GM13977 (cell line): ENCODE measurements around the gene PTPRO.

Source experiments
- DNase-seq: peaks from one replicate; pipeline ENCODE4 v3.0.0; 2012; ENCODE audit warnings: low spot score
- in situ Hi-C: fragments of 300-500 bp; cut with MboI; formaldehyde crosslinking; loops from one replicate; pipeline ENCODE4 v1.12.0; 2022; ENCODE audit warnings: low sequenced_read_pairs, low pct_unique_long_range_greater_than_20kb, mixed read lengths, inconsistent platforms; ENCODE audit not compliant: unreplicated experiment
- TF ChIP-seq, protein P1 (sequence below): IDR thresholded peaks from 2 replicates; pipeline ENCODE4 v1.5.1; 2012; ENCODE audit warnings: mild to moderate bottlenecking, control low read depth; ENCODE audit not compliant: insufficient read depth; ENCODE audit errors: extremely low read depth, missing control alignments

Gene PTPRO

DNA sequence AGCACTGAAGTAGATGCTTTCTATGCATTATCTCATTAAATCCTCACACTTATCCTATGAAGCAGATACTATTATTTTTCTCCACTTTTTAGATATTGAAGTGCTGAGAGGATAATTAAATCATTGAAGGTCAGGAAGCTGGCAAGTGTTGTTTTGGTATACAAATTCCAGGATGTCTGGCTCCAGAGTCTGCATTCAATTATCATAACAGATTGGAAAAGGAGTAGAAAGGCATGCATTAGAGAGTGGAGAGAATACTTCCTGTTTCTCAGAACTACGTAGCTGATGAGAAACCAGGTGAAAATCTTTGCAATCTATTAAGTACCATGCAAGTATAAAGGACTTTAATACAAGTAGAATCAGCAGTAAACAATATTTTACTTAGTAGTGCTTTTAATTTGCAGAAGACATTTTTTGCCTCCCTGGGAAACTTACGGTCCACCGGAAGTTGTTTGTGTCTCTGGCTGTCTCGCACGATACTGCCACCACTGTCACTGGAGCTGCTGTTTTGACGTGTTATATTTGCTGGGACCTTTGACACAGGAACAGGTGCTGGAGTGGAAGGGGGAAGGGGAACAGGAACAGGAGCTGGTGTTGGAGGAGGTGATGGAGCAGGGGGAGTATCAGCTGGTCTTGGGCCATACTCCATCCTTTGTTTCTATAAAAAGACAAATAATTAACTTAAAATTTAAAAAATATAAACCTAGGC is 308.9 kb downstream of the PTPRO start:
- in situ Hi-C loops = no loop called here
- DNase-seq = no peak
- TF ChIP-seq, protein P1, sequence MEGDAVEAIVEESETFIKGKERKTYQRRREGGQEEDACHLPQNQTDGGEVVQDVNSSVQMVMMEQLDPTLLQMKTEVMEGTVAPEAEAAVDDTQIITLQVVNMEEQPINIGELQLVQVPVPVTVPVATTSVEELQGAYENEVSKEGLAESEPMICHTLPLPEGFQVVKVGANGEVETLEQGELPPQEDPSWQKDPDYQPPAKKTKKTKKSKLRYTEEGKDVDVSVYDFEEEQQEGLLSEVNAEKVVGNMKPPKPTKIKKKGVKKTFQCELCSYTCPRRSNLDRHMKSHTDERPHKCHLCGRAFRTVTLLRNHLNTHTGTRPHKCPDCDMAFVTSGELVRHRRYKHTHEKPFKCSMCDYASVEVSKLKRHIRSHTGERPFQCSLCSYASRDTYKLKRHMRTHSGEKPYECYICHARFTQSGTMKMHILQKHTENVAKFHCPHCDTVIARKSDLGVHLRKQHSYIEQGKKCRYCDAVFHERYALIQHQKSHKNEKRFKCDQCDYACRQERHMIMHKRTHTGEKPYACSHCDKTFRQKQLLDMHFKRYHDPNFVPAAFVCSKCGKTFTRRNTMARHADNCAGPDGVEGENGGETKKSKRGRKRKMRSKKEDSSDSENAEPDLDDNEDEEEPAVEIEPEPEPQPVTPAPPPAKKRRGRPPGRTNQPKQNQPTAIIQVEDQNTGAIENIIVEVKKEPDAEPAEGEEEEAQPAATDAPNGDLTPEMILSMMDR = no peak

DNA sequence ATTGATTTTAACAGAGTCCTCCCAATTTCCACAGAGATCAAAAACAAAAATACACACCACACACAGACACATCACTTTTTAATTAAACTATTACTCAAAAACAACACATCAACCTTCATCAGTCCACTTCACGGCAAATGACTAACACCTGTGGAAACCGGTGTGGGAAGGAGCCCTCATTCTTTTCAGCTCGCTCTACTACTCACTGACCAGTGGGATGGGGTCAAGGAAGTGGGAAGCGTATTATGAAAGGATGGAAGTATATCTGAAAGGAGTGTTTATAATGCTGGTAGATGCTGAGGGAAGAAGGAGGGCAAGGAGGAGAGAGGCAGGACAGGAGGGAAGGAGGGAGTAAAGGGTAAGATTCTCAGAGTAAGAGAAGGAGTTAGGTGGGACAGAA is 310.4 kb downstream of the PTPRO start:
- no peak for DNase-seq
- TF ChIP-seq, protein P1 = no peak
- in situ Hi-C loops = no loop called here

DNA sequence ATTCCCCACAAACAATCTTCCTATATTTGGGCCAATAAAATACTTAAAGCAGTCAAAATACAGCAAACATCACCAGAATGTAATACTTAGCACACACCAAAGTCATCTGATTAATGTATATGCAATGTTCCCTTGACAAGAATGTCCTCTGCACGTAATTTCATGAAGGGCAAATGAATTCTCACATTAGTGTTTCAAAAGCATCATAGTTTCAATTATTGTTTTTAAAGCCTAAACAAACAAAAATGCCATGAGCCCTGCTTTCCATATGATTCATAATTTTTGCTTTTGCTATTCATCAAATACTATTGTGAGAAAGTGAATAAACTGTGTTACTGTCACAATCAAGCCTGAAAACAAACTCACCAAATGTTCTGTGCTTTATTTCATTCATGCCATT is 310.9 kb downstream of the PTPRO start:
- DNase-seq = no peak
- TF ChIP-seq, protein P1 = no peak
- in situ Hi-C loops = no loop called here

DNA sequence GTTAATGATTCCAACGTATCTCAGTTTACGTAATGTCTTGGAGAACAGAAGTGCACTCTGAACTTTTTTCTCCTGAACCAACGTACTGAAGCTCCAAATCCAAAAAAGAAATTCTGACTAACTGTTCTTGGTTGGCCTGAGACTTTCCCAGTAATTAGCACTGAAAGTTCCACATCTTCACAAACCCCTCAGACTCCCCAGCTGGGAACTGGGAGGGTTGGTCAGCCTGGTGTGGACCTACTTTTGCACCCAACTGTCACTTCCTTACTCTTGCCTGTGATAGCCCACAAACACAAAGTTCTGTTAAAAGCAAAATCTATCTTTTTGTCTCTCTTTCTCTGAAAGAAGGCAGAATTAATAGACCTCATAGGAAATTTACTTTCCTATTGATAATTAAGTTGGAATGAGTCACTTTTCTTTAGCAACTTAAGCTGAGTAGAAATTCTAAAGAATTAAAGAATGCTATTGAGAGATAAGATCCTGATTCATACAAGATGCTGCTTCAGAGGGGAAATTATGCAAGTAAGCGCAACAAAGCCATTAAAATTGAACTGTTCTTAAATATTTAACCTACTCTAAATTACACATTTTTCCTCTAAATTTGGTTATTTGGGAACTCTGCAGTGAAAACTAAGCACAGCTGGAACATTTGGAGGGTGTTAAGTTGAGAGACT is 311.8 kb downstream of the PTPRO start:
- DNase-seq = no peak
- TF ChIP-seq, protein P1 = no peak
- in situ Hi-C loops = no loop called here

DNA sequence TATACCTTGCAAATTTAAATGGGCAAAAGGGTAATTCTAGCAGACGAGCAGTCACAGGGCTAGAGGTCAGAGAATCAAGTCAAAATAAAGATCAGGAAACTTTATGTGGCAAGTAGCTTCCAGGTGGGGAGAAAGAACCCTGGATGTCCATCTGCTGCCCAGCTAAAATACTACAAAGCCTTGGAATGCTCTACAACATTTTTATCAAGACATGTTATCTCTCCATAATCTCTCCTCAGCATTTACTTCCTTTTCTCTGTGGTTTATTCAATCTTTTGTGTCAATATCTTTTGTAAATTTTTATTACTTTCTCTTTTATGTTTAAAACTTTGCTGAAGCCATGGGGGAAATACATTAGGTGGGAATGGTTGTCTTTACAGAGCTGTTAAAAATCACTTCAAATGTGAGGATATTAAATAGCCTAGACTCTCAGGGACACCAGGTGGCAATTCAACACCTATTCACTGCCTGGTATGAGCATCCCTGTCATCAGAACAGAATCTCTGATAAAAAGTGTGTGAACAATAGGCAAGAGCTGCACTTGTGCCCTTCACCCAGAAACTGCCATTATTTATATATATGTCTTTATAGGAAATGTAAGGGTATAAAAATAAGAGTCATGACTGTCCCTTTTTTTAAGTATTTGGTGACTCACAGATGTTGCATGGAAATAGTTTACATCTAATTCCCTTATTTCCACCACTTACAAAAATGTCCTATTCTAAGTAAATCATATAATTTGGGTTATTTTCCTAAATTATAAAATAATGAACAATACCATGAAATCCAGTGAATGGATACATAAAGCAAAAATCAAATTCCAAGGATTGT is 314.0 kb downstream of the PTPRO start:
- in situ Hi-C loops = no loop called here
- DNase-seq = no peak

DNA sequence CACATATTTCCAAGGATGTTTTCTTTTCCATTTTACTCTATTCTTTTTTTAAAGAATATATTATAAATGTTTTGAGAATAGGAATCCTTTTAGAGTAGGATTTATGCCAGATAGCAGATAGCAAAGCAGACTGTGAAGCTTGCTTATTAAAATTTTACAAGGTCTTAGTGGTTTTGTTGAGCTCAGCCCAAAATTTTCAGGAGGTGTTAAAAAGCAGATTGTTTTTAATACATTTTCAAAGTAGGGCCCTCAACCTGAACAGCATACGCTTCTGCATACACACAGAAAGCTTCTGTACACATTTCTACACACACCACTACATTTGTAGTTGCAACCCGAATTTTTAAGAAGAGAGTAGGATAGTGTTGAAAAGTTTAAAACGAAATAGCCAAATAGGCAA is 315.9 kb downstream of the PTPRO start:
- no peak for DNase-seq
- in situ Hi-C loops = no loop called here
- TF ChIP-seq, protein P1 = no peak

More for the DNA sequence above, 314.0 kb downstream of the PTPRO start:
- TF ChIP-seq, protein P1 = no peak
